ENCODE measurements around the gene ABR.

DNA sequence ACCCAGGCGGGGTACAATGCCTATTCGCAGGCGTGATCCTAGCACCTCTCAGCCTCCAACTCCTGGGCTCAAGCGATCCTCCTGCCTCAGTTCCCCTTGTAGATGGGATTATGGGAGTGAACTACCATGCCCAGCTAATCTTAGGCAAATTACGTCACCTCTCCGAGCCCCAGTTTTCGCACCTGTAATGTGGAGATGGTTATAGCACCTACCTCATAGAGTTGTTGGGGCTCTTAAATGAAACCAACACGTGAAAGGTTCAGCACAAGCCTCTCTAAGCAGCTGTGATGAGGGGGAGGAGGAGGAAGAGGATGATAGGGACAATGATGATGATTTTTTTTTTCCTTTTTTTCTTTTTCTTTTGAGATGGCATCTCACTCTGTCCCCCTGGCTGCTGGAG lies 59.9 kb downstream of the ABR start:
- TF ChIP-seq, protein P1, sequence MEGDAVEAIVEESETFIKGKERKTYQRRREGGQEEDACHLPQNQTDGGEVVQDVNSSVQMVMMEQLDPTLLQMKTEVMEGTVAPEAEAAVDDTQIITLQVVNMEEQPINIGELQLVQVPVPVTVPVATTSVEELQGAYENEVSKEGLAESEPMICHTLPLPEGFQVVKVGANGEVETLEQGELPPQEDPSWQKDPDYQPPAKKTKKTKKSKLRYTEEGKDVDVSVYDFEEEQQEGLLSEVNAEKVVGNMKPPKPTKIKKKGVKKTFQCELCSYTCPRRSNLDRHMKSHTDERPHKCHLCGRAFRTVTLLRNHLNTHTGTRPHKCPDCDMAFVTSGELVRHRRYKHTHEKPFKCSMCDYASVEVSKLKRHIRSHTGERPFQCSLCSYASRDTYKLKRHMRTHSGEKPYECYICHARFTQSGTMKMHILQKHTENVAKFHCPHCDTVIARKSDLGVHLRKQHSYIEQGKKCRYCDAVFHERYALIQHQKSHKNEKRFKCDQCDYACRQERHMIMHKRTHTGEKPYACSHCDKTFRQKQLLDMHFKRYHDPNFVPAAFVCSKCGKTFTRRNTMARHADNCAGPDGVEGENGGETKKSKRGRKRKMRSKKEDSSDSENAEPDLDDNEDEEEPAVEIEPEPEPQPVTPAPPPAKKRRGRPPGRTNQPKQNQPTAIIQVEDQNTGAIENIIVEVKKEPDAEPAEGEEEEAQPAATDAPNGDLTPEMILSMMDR (IDR thresholded peaks at IDR 0.05): no peak
- no peak for TF ChIP-seq POLR2A (IDR thresholded peaks at IDR 0.05)
